Measurements from ENCODE around the gene MIER2. TPM values are rescaled to one million over a fixed set of nuclear protein-coding genes. Genes with fewer than 3 reads are reported as not detected.
A peak's percentile ranks its signal among the peaks of the same experiment; 100 is the strongest.

Gene MIER2
- polyA plus RNA-seq, 1 of the 3 experiments (the other 2 are of a cell fraction): 15.9 TPM

DNA sequence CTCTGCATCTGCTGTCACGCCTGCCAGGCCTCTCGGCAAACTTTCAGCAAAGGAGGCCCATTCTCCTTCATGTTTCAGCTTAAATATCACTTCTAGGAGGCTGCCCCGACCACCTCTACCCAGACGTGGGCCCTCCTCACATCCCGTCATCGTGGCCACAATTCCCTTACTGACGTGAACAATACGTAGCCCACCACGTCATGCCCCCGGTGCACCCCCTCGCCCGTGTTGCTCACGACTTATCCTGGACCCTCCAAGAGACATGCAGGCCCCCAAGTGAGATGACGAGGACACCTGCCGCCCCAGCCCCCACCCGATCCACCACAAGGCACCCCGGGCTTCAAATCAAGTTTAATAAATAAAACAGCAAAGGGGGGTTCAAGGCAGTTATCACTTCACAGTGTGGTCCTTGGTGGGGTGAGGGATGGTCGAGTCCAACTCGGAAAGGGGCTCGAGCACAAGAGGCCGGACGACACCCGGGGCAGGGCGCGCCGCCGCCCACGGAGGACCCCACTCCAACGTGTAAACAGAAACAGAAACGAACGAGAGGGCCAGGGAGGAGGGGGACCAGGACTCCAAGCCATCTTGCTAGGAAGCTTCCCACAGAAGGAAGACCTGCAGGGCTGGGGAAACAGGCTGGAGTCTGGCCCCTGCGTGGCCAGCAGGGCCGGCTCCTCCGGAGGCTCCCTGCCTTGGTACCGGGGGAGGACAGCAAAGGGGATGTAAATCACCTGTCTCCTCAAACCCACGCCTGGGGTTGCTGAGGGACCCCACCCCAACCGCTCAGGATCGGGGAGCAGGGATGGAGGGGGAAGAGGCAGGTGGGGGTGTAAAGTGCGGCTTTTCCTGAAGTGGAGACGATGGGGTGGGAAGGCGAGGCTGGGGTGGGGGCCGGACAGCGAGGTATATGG is 39.1 kb downstream of the MIER2 start:
- H3F3A ChIP-seq (replicated peaks; ENCODE audit: insufficient read depth): no peaks in the 10 kb centered on the region
- 97% methylated on average over 37 of the region's 43 CpGs for WGBS (ENCODE audit: low lambda C conversion rate)
- H3K4me3 ChIP-seq (ENCODE audit: low read depth in 2 of 2, low read length in 1 of 2): no peak overlapping the region
- H4K20me1 ChIP-seq (ENCODE audit: insufficient read depth): no peaks in the 10 kb centered on the region
- H3K27me3 ChIP-seq (ENCODE audit: insufficient read depth): no peaks in the 10 kb centered on the region
- no peaks in the 10 kb centered on the region for H3K9me2 ChIP-seq
- TF ChIP-seq NFIC (IDR thresholded peaks at IDR 0.05; ENCODE audit: borderline replicate concordance) (no peak), TEAD4 (IDR thresholded peaks at IDR 0.05; ENCODE audit: borderline replicate concordance, insufficient read depth) (no peak), RCOR1 (IDR thresholded peaks at IDR 0.05; ENCODE audit: low read length) (no peak), SIN3A (IDR thresholded peaks at IDR 0.05; ENCODE audit: borderline replicate concordance, low read depth, low read length) (no peak), POLR2AphosphoS5 (IDR thresholded peaks at IDR 0.05; ENCODE audit: low read depth, low read length) (no peak), GATA2 (CRISPR knock-in tag; IDR thresholded peaks at IDR 0.05) (no peak), TAF1 (IDR thresholded peaks at IDR 0.05; ENCODE audit: borderline replicate concordance, low read depth, low read length) (no peak), RAD21 (IDR thresholded peaks at IDR 0.05; ENCODE audit: low read length) (no peak), EP300 (IDR thresholded peaks at IDR 0.05; ENCODE audit: borderline replicate concordance in 1 of 2, low read depth in 1 of 2, low read length in 1 of 2) (no peak), TCF12 (IDR thresholded peaks at IDR 0.05) (no peak), FOXJ3 (CRISPR knock-in tag; IDR thresholded peaks at IDR 0.05) (no peak)
- TF ChIP-seq, protein P1, sequence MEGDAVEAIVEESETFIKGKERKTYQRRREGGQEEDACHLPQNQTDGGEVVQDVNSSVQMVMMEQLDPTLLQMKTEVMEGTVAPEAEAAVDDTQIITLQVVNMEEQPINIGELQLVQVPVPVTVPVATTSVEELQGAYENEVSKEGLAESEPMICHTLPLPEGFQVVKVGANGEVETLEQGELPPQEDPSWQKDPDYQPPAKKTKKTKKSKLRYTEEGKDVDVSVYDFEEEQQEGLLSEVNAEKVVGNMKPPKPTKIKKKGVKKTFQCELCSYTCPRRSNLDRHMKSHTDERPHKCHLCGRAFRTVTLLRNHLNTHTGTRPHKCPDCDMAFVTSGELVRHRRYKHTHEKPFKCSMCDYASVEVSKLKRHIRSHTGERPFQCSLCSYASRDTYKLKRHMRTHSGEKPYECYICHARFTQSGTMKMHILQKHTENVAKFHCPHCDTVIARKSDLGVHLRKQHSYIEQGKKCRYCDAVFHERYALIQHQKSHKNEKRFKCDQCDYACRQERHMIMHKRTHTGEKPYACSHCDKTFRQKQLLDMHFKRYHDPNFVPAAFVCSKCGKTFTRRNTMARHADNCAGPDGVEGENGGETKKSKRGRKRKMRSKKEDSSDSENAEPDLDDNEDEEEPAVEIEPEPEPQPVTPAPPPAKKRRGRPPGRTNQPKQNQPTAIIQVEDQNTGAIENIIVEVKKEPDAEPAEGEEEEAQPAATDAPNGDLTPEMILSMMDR (IDR thresholded peaks at IDR 0.05): no peak
- TF ChIP-seq, protein P2, sequence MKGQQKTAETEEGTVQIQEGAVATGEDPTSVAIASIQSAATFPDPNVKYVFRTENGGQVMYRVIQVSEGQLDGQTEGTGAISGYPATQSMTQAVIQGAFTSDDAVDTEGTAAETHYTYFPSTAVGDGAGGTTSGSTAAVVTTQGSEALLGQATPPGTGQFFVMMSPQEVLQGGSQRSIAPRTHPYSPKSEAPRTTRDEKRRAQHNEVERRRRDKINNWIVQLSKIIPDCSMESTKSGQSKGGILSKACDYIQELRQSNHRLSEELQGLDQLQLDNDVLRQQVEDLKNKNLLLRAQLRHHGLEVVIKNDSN (IDR thresholded peaks at IDR 0.05; ENCODE audit: borderline replicate concordance, low read depth): no peak
- 0 out of 2 replicates have a peak, but pooled peaks cover 4% of the 10 kb centered on the region for H3K79me2 ChIP-seq (ENCODE audit: insufficient read depth)
- H3K4me1 ChIP-seq (ENCODE audit: control insufficient read depth in 1 of 2, insufficient read depth in 2 of 2, low read depth in 1 of 2, low read length in 1 of 2): no peaks in the 10 kb centered on the region
- ChIA-PET POLR2A (no interaction called here), CTCF (interaction anchor here (1.1 kb wide), 1 partner anchor 8 kb away, joined by 3 read pairs; no protein-coding TSS in a partner anchor)
- no peak overlapping the region for H3K4me2 ChIP-seq
- H3K27ac ChIP-seq (ENCODE audit: low read depth in 2 of 2, low read length in 1 of 2): no peak overlapping the region
- H3K9me3 ChIP-seq: no peaks in the 10 kb centered on the region
- H3K9ac ChIP-seq: no peak overlapping the region
- no peak overlapping the region for H2AFZ ChIP-seq (ENCODE audit: low read depth)
- peaks cover 0 to 35% of the 10 kb centered on the region in 2 experiments for H3K36me3 ChIP-seq (replicated peaks in 1 of 2; ENCODE audit: control insufficient read depth in 1 of 2, insufficient read depth in 2 of 2, low read length in 1 of 2)
- peak; percentile 29 for DNase-seq
